HepG2 (cell line): Measurements from ENCODE around the gene SMIM1. TPM values are rescaled to one million over a fixed set of nuclear protein-coding genes. Genes with fewer than 3 reads are reported as not detected.

Experiments
- ARNTL ChIP-seq: sonication (generic); formaldehyde crosslinking; IDR thresholded peaks from 2 replicates; pipeline ENCODE4 v1.4.0; 2020; ENCODE audit warnings: mild to moderate bottlenecking, missing genetic modification reagents
- HNF4G ChIP-seq, 2 experiments: sonication (generic) in 1 of 2; formaldehyde crosslinking in 1 of 2; IDR thresholded peaks; 2 replicates each; pipeline versions ENCODE4 v1.4.0 to v1.6.1; 2011 to 2020; ENCODE audit warnings: borderline replicate concordance in 2 of 2, low read depth in 2 of 2, mild to moderate bottlenecking in 2 of 2, low read length in 1 of 2, missing genetic modification reagents in 1 of 2, moderate library complexity in 1 of 2
- KDM1A ChIP-seq: IDR thresholded peaks from 2 replicates; pipeline ENCODE4 v1.6.1; 2016; ENCODE audit warnings: missing compliant biosample characterization
- KLF13 ChIP-seq: sonication (generic); formaldehyde crosslinking; IDR thresholded peaks from 2 replicates; pipeline ENCODE4 v1.4.0; 2020; ENCODE audit warnings: mild to moderate bottlenecking, missing genetic modification reagents
- NCOA1 ChIP-seq: sonication (generic); formaldehyde crosslinking; IDR thresholded peaks from 2 replicates; pipeline ENCODE4 v1.9.0; 2021; ENCODE audit warnings: missing genetic modification reagents
- PAX8 ChIP-seq: sonication (generic); formaldehyde crosslinking; IDR thresholded peaks from 2 replicates; pipeline ENCODE4 v1.8.0; 2022; ENCODE audit warnings: mild to moderate bottlenecking, missing genetic modification reagents, borderline replicate concordance
- REL ChIP-seq: sonication (generic); formaldehyde crosslinking; conservative IDR thresholded peaks from 2 replicates; pipeline ENCODE4 v1.8.0; 2022; ENCODE audit warnings: mild to moderate bottlenecking, missing genetic modification reagents, moderate library complexity
- SMYD3 ChIP-seq: sonication (generic); formaldehyde crosslinking; IDR thresholded peaks from 2 replicates; pipeline ENCODE4 v1.8.1; 2023; ENCODE audit warnings: mild to moderate bottlenecking, missing genetic modification reagents
- SNAPC2 ChIP-seq: sonication (generic); formaldehyde crosslinking; IDR thresholded peaks from 2 replicates; pipeline ENCODE4 v1.8.1; 2022; ENCODE audit warnings: mild to moderate bottlenecking, missing genetic modification reagents
- SRY ChIP-seq: sonication (generic); formaldehyde crosslinking; IDR thresholded peaks from 2 replicates; pipeline ENCODE4 v1.8.0; 2022; ENCODE audit warnings: mild to moderate bottlenecking, missing genetic modification reagents
- TAF1 ChIP-seq: sonication (generic); formaldehyde crosslinking; IDR thresholded peaks from 2 replicates; pipeline ENCODE4 v1.4.0; 2020; ENCODE audit warnings: missing genetic modification reagents
- YY1 ChIP-seq: IDR thresholded peaks from 2 replicates; pipeline ENCODE4 v1.6.1; 2011; ENCODE audit warnings: low read length, low read depth, moderate library complexity, mild to moderate bottlenecking; ENCODE audit not compliant: insufficient read depth, insufficient replicate concordance
- ZMYM3 ChIP-seq: sonication (generic); formaldehyde crosslinking; IDR thresholded peaks from 2 replicates; pipeline ENCODE4 v1.5.1; 2020; ENCODE audit warnings: mild to moderate bottlenecking, missing genetic modification reagents
- ZNF468 ChIP-seq: sonication (generic); formaldehyde crosslinking; IDR thresholded peaks from 2 replicates; pipeline ENCODE4 v1.8.0; 2022; ENCODE audit warnings: mild to moderate bottlenecking, moderate library complexity, missing genetic modification reagents
- ZNF546 ChIP-seq: sonication (generic); formaldehyde crosslinking; conservative IDR thresholded peaks from 2 replicates; pipeline ENCODE4 v1.8.1; 2023; ENCODE audit warnings: mild to moderate bottlenecking, missing genetic modification reagents
- ZZZ3 ChIP-seq: sonication (generic); formaldehyde crosslinking; IDR thresholded peaks from 2 replicates; pipeline ENCODE4 v1.4.0; 2020; ENCODE audit warnings: missing genetic modification reagents, mild to moderate bottlenecking, borderline replicate concordance
- polyA plus RNA-seq, 8 experiments: library from polyadenylated mRNA; depleted of rRNA in 3 of 8; stranded (reverse) in 7 of 8; unstranded in 1 of 8; fragments of >200 nt; fragmentation: Illumina TruSeq in 4 of 8; extraction: Trizol in 4 of 8; gene quantifications; 2 replicates each; pipeline versions ENCODE4 v1.2.1 to v1.2.3, GENCODE V29; 2011 to 2016; ENCODE audit warnings: low read depth in 4 of 8, missing spikeins in 1 of 8, mixed read lengths in 1 of 8; ENCODE audit not compliant: insufficient read depth in 1 of 8
- total RNA-seq, 5 experiments: library from RNA; depleted of rRNA; stranded (reverse); fragments of >200 nt; fragmentation: Illumina TruSeq; extraction: Trizol; gene quantifications; 2 replicates each; pipeline ENCODE4 v1.2.3, GENCODE V29; 2016; ENCODE audit warnings: low read depth in 1 of 5
- TF ChIP-seq, protein P1 (sequence below): sonication (generic); formaldehyde crosslinking; IDR thresholded peaks from 2 replicates; pipeline ENCODE4 v1.5.1; 2020; ENCODE audit warnings: missing genetic modification reagents, mild to moderate bottlenecking, borderline replicate concordance
- TF ChIP-seq, protein P2 (sequence below): sonication (generic); formaldehyde crosslinking; IDR thresholded peaks from 2 replicates; pipeline ENCODE4 v1.5.1; 2020; ENCODE audit warnings: mild to moderate bottlenecking, missing genetic modification reagents
- TF ChIP-seq, protein P3 (sequence below): fragments of 450-650 bp; IDR thresholded peaks from 2 replicates; pipeline ENCODE4 v1.6.1; 2017; ENCODE audit warnings: mild to moderate bottlenecking
- TF ChIP-seq, protein P4 (sequence below): sonication (generic); formaldehyde crosslinking; IDR thresholded peaks from 2 replicates; pipeline ENCODE4 v1.5.1; 2020; ENCODE audit warnings: mild to moderate bottlenecking, missing genetic modification reagents, moderate library complexity

The SMIM1 gene
- total and polyA plus RNA-seq, 2 of the 13 experiments (the other 11 are each of a cell fraction or from before 2014, with no cell fraction given): 12.4 to 56.3 TPM

DNA sequence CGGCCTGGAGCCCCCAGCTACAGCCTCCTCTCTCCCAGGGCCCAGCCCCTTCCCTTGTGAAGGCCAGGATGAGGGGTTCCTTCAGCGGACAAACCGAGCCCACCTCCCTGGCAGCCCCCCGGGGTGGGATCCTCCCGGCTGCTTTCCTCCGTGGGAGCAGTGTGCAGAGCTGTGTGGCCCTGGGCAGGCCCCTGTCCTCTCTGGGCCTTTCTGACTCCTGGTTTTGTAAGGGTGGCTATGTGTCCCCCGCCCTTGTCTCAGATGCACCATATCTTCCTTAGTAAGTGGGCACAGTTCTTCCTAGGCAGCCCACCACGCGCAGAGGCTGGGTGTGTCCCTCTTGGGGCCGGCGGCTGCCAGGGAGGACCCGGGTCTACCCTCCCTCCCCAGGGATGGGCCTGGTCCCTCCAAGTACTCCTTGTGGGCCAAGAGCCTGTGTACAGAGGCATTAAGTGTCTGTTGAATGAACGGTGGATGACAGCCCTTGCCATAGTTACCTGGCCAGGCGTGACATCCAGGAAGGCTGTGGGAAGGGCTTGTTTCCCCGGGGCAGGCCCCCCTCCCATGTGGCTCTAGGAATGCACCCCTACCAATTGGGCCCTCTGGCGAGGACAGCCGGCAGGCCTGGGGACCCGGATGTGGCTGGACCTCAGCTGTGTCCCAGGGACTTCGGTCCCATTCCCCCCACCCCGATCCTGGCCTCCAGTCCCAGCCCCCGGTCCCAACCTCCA is 3.8 kb downstream of the SMIM1 start (continued):
- TF ChIP-seq, protein P1, sequence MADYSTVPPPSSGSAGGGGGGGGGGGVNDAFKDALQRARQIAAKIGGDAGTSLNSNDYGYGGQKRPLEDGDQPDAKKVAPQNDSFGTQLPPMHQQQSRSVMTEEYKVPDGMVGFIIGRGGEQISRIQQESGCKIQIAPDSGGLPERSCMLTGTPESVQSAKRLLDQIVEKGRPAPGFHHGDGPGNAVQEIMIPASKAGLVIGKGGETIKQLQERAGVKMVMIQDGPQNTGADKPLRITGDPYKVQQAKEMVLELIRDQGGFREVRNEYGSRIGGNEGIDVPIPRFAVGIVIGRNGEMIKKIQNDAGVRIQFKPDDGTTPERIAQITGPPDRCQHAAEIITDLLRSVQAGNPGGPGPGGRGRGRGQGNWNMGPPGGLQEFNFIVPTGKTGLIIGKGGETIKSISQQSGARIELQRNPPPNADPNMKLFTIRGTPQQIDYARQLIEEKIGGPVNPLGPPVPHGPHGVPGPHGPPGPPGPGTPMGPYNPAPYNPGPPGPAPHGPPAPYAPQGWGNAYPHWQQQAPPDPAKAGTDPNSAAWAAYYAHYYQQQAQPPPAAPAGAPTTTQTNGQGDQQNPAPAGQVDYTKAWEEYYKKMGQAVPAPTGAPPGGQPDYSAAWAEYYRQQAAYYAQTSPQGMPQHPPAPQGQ (CRISPR knock-in tag): no peak
- TF ChIP-seq KDM1A (CRISPR knock-in tag): no peak
- TF ChIP-seq ZNF546 (CRISPR knock-in tag): no peak; the same call in 1 of the 2 replicates
- TF ChIP-seq KLF13 (CRISPR knock-in tag): no peak
- no peak for TF ChIP-seq PAX8 (CRISPR knock-in tag)
- TF ChIP-seq ARNTL (CRISPR knock-in tag): no peak
- no peak for TF ChIP-seq SRY
- 0 out of 2 replicates have a peak, but pooled peaks have one; percentile 27 for TF ChIP-seq SMYD3 (CRISPR knock-in tag)
- TF ChIP-seq, protein P2, sequence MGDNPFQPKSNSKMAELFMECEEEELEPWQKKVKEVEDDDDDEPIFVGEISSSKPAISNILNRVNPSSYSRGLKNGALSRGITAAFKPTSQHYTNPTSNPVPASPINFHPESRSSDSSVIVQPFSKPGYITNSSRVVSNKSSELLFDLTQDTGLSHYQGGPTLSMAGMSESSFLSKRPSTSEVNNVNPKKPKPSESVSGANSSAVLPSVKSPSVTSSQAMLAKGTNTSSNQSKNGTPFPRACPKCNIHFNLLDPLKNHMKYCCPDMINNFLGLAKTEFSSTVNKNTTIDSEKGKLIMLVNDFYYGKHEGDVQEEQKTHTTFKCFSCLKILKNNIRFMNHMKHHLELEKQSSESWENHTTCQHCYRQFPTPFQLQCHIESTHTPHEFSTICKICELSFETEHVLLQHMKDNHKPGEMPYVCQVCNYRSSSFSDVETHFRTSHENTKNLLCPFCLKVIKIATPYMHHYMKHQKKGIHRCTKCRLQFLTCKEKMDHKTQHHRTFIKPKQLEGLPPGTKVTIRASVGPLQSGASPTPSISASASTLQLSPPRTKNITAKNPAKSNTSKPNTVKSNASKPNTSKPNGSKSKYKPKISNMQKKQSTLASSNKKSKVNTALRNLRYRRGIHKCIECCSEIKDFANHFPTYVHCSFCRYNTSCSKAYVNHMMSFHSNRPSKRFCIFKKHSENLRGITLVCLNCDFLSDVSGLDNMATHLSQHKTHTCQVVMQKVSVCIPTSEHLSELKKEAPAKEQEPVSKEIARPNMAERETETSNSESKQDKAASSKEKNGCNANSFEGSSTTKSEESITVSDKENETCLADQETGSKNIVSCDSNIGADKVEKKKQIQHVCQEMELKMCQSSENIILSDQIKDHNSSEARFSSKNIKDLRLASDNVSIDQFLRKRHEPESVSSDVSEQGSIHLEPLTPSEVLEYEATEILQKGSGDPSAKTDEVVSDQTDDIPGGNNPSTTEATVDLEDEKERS (CRISPR knock-in tag): no peak
- no peak for TF ChIP-seq ZNF468 (CRISPR knock-in tag)
- TF ChIP-seq, protein P3, sequence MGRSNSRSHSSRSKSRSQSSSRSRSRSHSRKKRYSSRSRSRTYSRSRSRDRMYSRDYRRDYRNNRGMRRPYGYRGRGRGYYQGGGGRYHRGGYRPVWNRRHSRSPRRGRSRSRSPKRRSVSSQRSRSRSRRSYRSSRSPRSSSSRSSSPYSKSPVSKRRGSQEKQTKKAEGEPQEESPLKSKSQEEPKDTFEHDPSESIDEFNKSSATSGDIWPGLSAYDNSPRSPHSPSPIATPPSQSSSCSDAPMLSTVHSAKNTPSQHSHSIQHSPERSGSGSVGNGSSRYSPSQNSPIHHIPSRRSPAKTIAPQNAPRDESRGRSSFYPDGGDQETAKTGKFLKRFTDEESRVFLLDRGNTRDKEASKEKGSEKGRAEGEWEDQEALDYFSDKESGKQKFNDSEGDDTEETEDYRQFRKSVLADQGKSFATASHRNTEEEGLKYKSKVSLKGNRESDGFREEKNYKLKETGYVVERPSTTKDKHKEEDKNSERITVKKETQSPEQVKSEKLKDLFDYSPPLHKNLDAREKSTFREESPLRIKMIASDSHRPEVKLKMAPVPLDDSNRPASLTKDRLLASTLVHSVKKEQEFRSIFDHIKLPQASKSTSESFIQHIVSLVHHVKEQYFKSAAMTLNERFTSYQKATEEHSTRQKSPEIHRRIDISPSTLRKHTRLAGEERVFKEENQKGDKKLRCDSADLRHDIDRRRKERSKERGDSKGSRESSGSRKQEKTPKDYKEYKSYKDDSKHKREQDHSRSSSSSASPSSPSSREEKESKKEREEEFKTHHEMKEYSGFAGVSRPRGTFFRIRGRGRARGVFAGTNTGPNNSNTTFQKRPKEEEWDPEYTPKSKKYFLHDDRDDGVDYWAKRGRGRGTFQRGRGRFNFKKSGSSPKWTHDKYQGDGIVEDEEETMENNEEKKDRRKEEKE: no peak
- TF ChIP-seq, protein P4, sequence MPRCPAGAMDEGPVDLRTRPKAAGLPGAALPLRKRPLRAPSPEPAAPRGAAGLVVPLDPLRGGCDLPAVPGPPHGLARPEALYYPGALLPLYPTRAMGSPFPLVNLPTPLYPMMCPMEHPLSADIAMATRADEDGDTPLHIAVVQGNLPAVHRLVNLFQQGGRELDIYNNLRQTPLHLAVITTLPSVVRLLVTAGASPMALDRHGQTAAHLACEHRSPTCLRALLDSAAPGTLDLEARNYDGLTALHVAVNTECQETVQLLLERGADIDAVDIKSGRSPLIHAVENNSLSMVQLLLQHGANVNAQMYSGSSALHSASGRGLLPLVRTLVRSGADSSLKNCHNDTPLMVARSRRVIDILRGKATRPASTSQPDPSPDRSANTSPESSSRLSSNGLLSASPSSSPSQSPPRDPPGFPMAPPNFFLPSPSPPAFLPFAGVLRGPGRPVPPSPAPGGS: no peak
- TF ChIP-seq SNAPC2: peak; percentile 58; the same call in 1 of the 2 replicates
- peak; percentile 24 for TF ChIP-seq ZMYM3 (CRISPR knock-in tag)
- no peak for TF ChIP-seq YY1
- no peak for TF ChIP-seq HNF4G (IDR thresholded peaks at IDR 0.05; ENCODE audit: borderline replicate concordance, low read depth, low read length)
- TF ChIP-seq HNF4G (CRISPR knock-in tag; IDR thresholded peaks at IDR 0.05; ENCODE audit: borderline replicate concordance, low read depth): no peak
- no peak for TF ChIP-seq ZZZ3 (CRISPR knock-in tag)
- TF ChIP-seq NCOA1 (CRISPR knock-in tag): 0 out of 2 replicates have a peak, but pooled peaks have one; percentile 13
- TF ChIP-seq REL: no peak
- no peak for TF ChIP-seq TAF1 (CRISPR knock-in tag)
